ENCODE results near the gene LAIR1.

The LAIR1 gene

GRCh38 chr19:54319049-54319448 is 45.7 kb downstream of the LAIR1 start:
- no peak overlapping the region for H3K27ac ChIP-seq
- TF ChIP-seq CTCF (conservative IDR thresholded peaks at IDR 0.05) = no peak

- no peak for TF ChIP-seq CTCF (conservative IDR thresholded peaks at IDR 0.05)
- H3K27ac ChIP-seq = no peak overlapping the region
Observed at GRCh38 chr19:54317965-54318240, 46.8 kb downstream of the LAIR1 start.

GRCh38 chr19:54317108-54317964 is 47.4 kb downstream of the LAIR1 start:
- no peak for TF ChIP-seq CTCF (conservative IDR thresholded peaks at IDR 0.05)
- no peak overlapping the region for H3K27ac ChIP-seq

GRCh38 chr19:54316746-54317107 is 48.0 kb downstream of the LAIR1 start:
- TF ChIP-seq CTCF (conservative IDR thresholded peaks at IDR 0.05) = no peak
- H3K27ac ChIP-seq = no peak overlapping the region

GRCh38 chr19:54315956-54316355 is 48.8 kb downstream of the LAIR1 start:
- no peak for TF ChIP-seq CTCF (conservative IDR thresholded peaks at IDR 0.05)
- no peak overlapping the region for H3K27ac ChIP-seq

- no peak within 1 kb of the TSS for H3K27ac ChIP-seq
Observed at GRCh38 chr19:54312436-54313377, 52.0 kb downstream of the LAIR1 start, which contains the start of gene LILRA5. Gene LILRA5, minus strand, starts transcription at chr19:54313166. Its CDS starts 147 bp downstream, at chr19:54313019.

More at GRCh38 chr19:54312436-54313377, 52.0 kb downstream of the LAIR1 start, which contains the start of gene LILRA5:
- no peak for TF ChIP-seq CTCF (conservative IDR thresholded peaks at IDR 0.05)

Data from VCaP (cell line).